Hepatocyte (in vitro differentiated cells): ENCODE data around the gene PPP2R5C. TPM values are rescaled to one million over a fixed set of nuclear protein-coding genes. Genes with fewer than 3 reads are reported as not detected.

Experiments used
- DNase-seq: peaks from one replicate; pipeline ENCODE4 v3.0.0-alpha.2; 2016; ENCODE audit warnings: low spot score
- H2AFZ ChIP-seq: fragments of 200-600 bp; sonication (generic); 2 replicates; pipeline ENCODE4 v1.6.0; 2016; ENCODE audit warnings: antibody characterized with exemption, mild to moderate bottlenecking
- H3K27ac ChIP-seq: fragments of 200-600 bp; sonication (generic); 2 replicates; pipeline ENCODE4 v1.5.1; 2016; ENCODE audit warnings: mild to moderate bottlenecking
- H3K27me3 ChIP-seq: fragments of 200-600 bp; sonication (generic); 2 replicates; pipeline ENCODE4 v1.6.1; 2016
- H3K36me3 ChIP-seq: fragments of 200-600 bp; sonication (generic); replicated peaks from 2 replicates; pipeline ENCODE4 v1.5.1; 2016; ENCODE audit warnings: low read depth; ENCODE audit not compliant: insufficient read depth
- H3K4me1 ChIP-seq: fragments of 200-600 bp; sonication (generic); 2 replicates; pipeline ENCODE4 v1.5.1; 2016; ENCODE audit warnings: mild to moderate bottlenecking, moderate library complexity; ENCODE audit not compliant: insufficient read depth
- H3K4me2 ChIP-seq: fragments of 200-600 bp; sonication (generic); 2 replicates; pipeline ENCODE4 v1.6.0; 2016
- H3K4me3 ChIP-seq: fragments of 200-600 bp; sonication (generic); 2 replicates; pipeline ENCODE4 v1.5.1; 2016; ENCODE audit warnings: mild to moderate bottlenecking
- H3K79me2 ChIP-seq: fragments of 200-600 bp; sonication (generic); 2 replicates; pipeline ENCODE4 v1.6.0; 2017; ENCODE audit warnings: mild to moderate bottlenecking
- H3K9me2 ChIP-seq: fragments of 200-600 bp; sonication (generic); replicated peaks from 2 replicates; pipeline ENCODE4 v1.6.0; 2017; ENCODE audit warnings: mild to moderate bottlenecking; ENCODE audit not compliant: insufficient read depth
- H3K9me3 ChIP-seq: fragments of 200-600 bp; sonication (generic); 2 replicates; pipeline ENCODE4 v1.5.1; 2016; ENCODE audit warnings: low read depth, mild to moderate bottlenecking
- H4K20me1 ChIP-seq: fragments of 200-600 bp; sonication (generic); 2 replicates; pipeline ENCODE4 v1.6.0; 2016; ENCODE audit warnings: mild to moderate bottlenecking; ENCODE audit not compliant: insufficient read depth, poor library complexity, severe bottlenecking
- EZH2 ChIP-seq: fragments of 200-600 bp; sonication (generic); IDR thresholded peaks from 2 replicates; pipeline ENCODE4 v1.6.1; 2016; ENCODE audit warnings: antibody characterized with exemption, mild to moderate bottlenecking, borderline replicate concordance
- EZH2phosphoT487 ChIP-seq: fragments of 200-600 bp; sonication (generic); IDR thresholded peaks from one replicate; pipeline ENCODE4 v1.6.1; 2018; ENCODE audit warnings: antibody characterized with exemption, mild to moderate bottlenecking, low read depth, moderate library complexity; ENCODE audit not compliant: unreplicated experiment, severe bottlenecking
- WGBS: methylation state at CpG from one replicate; pipeline ENCODE4 v1.1.6; 2016; ENCODE audit warnings: low lambda C conversion rate; ENCODE audit errors: missing lambda C conversion rate; 5-methylcytosine and 5-hydroxymethylcytosine counted together
- polyA plus RNA-seq: library from polyadenylated mRNA; unstranded; fragments of >200 nt; fragmentation: Nextera tagmentation; extraction: Ambion mirVana; gene quantifications from 2 replicates; pipeline ENCODE4 v1.2.1, GENCODE V29; 2016
- total RNA-seq: library from RNA; depleted of rRNA; stranded (reverse); fragments of >200 nt; gene quantifications from 2 replicates; pipeline ENCODE4 v1.2.3, GENCODE V29; 2014
- TF ChIP-seq, protein P1 (sequence below): fragments of 200-600 bp; sonication (generic); IDR thresholded peaks from 2 replicates; pipeline ENCODE4 v1.5.1; 2016; ENCODE audit warnings: antibody characterized with exemption, mild to moderate bottlenecking; ENCODE audit not compliant: poor library complexity

PPP2R5C gene
- total and polyA plus RNA-seq, 2 experiments from 2014 or later = 47.4 to 78.0 TPM

DNA sequence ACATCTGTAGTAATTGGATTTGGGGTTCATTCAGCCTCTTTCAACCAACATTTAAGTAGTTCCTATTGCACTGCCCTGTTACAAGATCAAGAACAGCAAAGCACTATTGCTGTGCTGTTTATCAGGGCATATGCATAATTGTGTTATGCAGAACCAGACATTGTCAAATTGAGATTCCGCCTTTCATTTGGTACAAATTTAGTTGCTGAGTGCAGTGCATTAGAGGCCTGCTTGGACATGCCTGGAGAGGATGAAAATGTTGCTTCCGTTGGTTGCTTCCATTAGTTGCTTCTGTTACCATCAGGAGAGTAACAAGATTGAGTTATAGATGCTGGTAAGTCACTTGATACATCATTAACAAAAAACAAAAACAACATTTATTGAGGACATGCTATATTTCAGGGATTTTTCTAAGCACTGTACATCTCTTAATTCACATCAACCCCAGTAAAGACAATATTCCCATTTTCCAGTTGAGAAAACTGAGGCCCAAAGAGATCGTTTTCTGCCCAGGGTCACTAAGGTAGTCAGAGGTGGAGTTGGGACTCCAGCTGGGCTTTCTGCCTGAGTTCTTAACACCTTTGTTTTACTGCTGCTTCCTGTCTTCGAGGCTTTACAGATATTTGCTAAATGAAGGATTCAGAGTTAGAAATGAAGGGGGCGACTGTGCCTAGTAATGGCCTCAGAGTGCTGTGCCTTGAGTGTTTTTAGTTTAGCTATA is 79.3 kb downstream of the PPP2R5C start:
- H3K36me3 ChIP-seq = no peaks in the 10 kb centered on the region
- DNase-seq = no peak
- no peak overlapping the region for H2AFZ ChIP-seq
- 85% methylated on average over 5 of the region's 5 CpGs for WGBS
- TF ChIP-seq EZH2 (no peak), EZH2phosphoT487 (no peak)
- TF ChIP-seq, protein P1, sequence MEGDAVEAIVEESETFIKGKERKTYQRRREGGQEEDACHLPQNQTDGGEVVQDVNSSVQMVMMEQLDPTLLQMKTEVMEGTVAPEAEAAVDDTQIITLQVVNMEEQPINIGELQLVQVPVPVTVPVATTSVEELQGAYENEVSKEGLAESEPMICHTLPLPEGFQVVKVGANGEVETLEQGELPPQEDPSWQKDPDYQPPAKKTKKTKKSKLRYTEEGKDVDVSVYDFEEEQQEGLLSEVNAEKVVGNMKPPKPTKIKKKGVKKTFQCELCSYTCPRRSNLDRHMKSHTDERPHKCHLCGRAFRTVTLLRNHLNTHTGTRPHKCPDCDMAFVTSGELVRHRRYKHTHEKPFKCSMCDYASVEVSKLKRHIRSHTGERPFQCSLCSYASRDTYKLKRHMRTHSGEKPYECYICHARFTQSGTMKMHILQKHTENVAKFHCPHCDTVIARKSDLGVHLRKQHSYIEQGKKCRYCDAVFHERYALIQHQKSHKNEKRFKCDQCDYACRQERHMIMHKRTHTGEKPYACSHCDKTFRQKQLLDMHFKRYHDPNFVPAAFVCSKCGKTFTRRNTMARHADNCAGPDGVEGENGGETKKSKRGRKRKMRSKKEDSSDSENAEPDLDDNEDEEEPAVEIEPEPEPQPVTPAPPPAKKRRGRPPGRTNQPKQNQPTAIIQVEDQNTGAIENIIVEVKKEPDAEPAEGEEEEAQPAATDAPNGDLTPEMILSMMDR = no peak
- H3K27me3 ChIP-seq = no peaks in the 10 kb centered on the region
- no peaks in the 10 kb centered on the region for H3K4me1 ChIP-seq
- H3K4me3 ChIP-seq = no peak overlapping the region
- H3K9me3 ChIP-seq = no peaks in the 10 kb centered on the region
- no peaks in the 10 kb centered on the region for H3K9me2 ChIP-seq
- H3K4me2 ChIP-seq = no peak overlapping the region
- peaks cover 94% of the 10 kb centered on the region for H3K79me2 ChIP-seq
- H3K27ac ChIP-seq = no peak overlapping the region
- peaks cover 32% of the 10 kb centered on the region for H4K20me1 ChIP-seq

GRCh38 chr14:101843038-101843437 is 81.5 kb downstream of the PPP2R5C start:
- H3K27me3 ChIP-seq = no peaks in the 10 kb centered on the region
- H3K9me3 ChIP-seq = no peaks in the 10 kb centered on the region
- no peaks in the 10 kb centered on the region for H3K9me2 ChIP-seq
- H2AFZ ChIP-seq = no peak overlapping the region
- H3K4me2 ChIP-seq = no peak overlapping the region
- H4K20me1 ChIP-seq = peaks cover 25% of the 10 kb centered on the region
- no peak for DNase-seq
- H3K4me3 ChIP-seq = no peak overlapping the region
- WGBS = 80% methylated on average over 3 of the region's 3 CpGs
- no peaks in the 10 kb centered on the region for H3K4me1 ChIP-seq
- peaks cover 89% of the 10 kb centered on the region for H3K79me2 ChIP-seq
- H3K27ac ChIP-seq = no peak overlapping the region
- H3K36me3 ChIP-seq = no peaks in the 10 kb centered on the region
- TF ChIP-seq EZH2phosphoT487 (no peak), EZH2 (no peak)
- TF ChIP-seq, protein P1 = no peak

- Histone ChIP-seq H3K27me3 (no peaks in the 10 kb centered on the region), H3K4me2 (no peak overlapping the region), H3K9me2 (no peaks in the 10 kb centered on the region), H3K27ac (no peak overlapping the region), H3K36me3 (no peaks in the 10 kb centered on the region), H4K20me1 (peaks cover 27% of the 10 kb centered on the region), H3K4me3 (no peak overlapping the region), H3K4me1 (no peaks in the 10 kb centered on the region), H3K79me2 (peaks cover 89% of the 10 kb centered on the region), H2AFZ (no peak overlapping the region), H3K9me3 (no peaks in the 10 kb centered on the region)
- TF ChIP-seq, protein P1 = peak; percentile 20
- no peak for TF ChIP-seq EZH2
- WGBS = 79% methylated on average over 7 of the region's 7 CpGs
- DNase-seq = no peak
Observed at GRCh38 chr14:101843665-101844064, 82.2 kb downstream of the PPP2R5C start.
